Astrocyte (in vitro differentiated cells and primary cell): ENCODE results near the gene SULT2A1. TPM values are rescaled to one million over a fixed set of nuclear protein-coding genes. Genes with fewer than 3 reads are reported as not detected.
"Not testable (repeated sequence)": the region's sequence is repeated elsewhere in the genome, so short reads cannot be mapped to it uniquely, and the experiment has no call there.

ENCODE experiments used
- DNase-seq: peaks from one replicate; pipeline ENCODE4 v3.0.0-alpha.2; 2010; ENCODE audit warnings: low read depth
- FAIRE-seq: peaks from 2 replicates; lab custom pipeline; 2011; peaks lifted over from hg19 to GRCh38; lab: Jason Lieb, UNC
- H2AFZ ChIP-seq: 2 replicates; pipeline ENCODE4 v1.6.0; 2012; ENCODE audit warnings: low read depth, low read length, inconsistent platforms
- H3K27ac ChIP-seq: 2 replicates; pipeline ENCODE4 v1.5.1; 2011; ENCODE audit warnings: low read depth, low read length, inconsistent platforms
- H3K27me3 ChIP-seq: 2 replicates; pipeline ENCODE4 v1.6.0; 2011; ENCODE audit warnings: low read length, inconsistent platforms; ENCODE audit not compliant: insufficient read depth
- H3K36me3 ChIP-seq: 2 replicates; pipeline ENCODE4 v1.5.1; 2011; ENCODE audit warnings: low read length, inconsistent platforms; ENCODE audit not compliant: insufficient read depth
- H3K4me1 ChIP-seq: 2 replicates; pipeline ENCODE4 v1.5.1; 2011; ENCODE audit warnings: low read length, inconsistent platforms; ENCODE audit not compliant: insufficient read depth
- H3K4me2 ChIP-seq: 2 replicates; pipeline ENCODE4 v1.6.0; 2012; ENCODE audit warnings: low read length, inconsistent platforms
- H3K4me3 ChIP-seq: 2 replicates; pipeline ENCODE4 v1.5.1; 2011; ENCODE audit warnings: low read depth, mild to moderate bottlenecking, low read length, inconsistent platforms; ENCODE audit not compliant: insufficient read depth
- H3K79me2 ChIP-seq: 2 replicates; pipeline ENCODE4 v1.6.0; 2012; ENCODE audit warnings: mild to moderate bottlenecking, low read length, inconsistent platforms; ENCODE audit not compliant: insufficient read depth
- H3K9ac ChIP-seq: 2 replicates; pipeline ENCODE4 v1.6.0; 2012; ENCODE audit warnings: mild to moderate bottlenecking, low read length, inconsistent platforms
- H3K9me3 ChIP-seq: 2 replicates; pipeline ENCODE4 v1.5.1; 2012; ENCODE audit warnings: low read depth, mild to moderate bottlenecking, low read length, inconsistent platforms; ENCODE audit not compliant: insufficient read depth
- H4K20me1 ChIP-seq: 2 replicates; pipeline ENCODE4 v1.6.0; 2012; ENCODE audit warnings: low read length, inconsistent platforms; ENCODE audit not compliant: insufficient read depth
- H3K27ac Mint-ChIP-seq: one replicate; pipeline ENCODE4 v1.8.0; 2021; ENCODE audit warnings: mild to moderate bottlenecking, mixed read lengths; ENCODE audit not compliant: unreplicated experiment
- H3K27me3 Mint-ChIP-seq: one replicate; pipeline ENCODE4 v1.8.0; 2021; ENCODE audit warnings: low read depth, mixed read lengths; ENCODE audit not compliant: unreplicated experiment
- H3K36me3 Mint-ChIP-seq: one replicate; pipeline ENCODE4 v1.8.0; 2021; ENCODE audit warnings: low read depth, mixed read lengths; ENCODE audit not compliant: unreplicated experiment
- H3K4me1 Mint-ChIP-seq: one replicate; pipeline ENCODE4 v1.8.0; 2021; ENCODE audit warnings: low read depth, mixed read lengths; ENCODE audit not compliant: unreplicated experiment
- H3K4me3 Mint-ChIP-seq: one replicate; pipeline ENCODE4 v1.8.0; 2021; ENCODE audit warnings: mild to moderate bottlenecking, moderate library complexity, mixed read lengths; ENCODE audit not compliant: unreplicated experiment
- H3K9me3 Mint-ChIP-seq: one replicate; pipeline ENCODE4 v1.8.0; 2021; ENCODE audit warnings: mild to moderate bottlenecking, mixed read lengths; ENCODE audit not compliant: unreplicated experiment
- EZH2 ChIP-seq: IDR thresholded peaks from 2 replicates; pipeline ENCODE4 v1.6.1; 2012; ENCODE audit warnings: mild to moderate bottlenecking, low read length, inconsistent platforms; ENCODE audit not compliant: insufficient read depth
- total RNA-seq: library from RNA; stranded (reverse); gene quantifications from 2 replicates; pipeline ENCODE4 v1.2.1, GENCODE V29; 2021
- TF ChIP-seq, protein P1 (sequence below): IDR thresholded peaks from 2 replicates; pipeline ENCODE4 v1.5.1; 2011; ENCODE audit warnings: low read depth, mild to moderate bottlenecking, inconsistent platforms, low read length, moderate library complexity; ENCODE audit not compliant: insufficient read depth

Gene SULT2A1
- total RNA-seq, 1 donor from 2014 or later: not detected

DNA sequence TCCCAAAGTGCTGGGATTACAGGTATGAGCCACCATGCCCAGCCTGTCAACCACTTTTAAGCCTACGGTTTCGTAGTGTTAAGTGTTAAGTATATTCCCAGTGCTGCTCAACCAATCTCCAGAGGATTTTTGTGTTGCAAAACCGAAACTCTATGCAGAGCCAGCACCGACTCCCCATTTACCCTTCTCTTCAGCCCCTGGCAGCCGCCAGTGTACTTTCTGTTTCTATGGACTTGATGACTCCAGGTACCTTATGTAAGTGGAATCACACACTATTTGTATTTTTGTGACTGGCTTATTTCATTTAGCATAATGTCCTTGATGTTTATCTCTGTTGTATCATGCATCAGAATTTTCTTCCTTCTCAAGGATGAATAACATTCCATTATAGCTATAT lies 1.1 kb downstream of the SULT2A1 start:
- H3K36me3 ChIP-seq: no peaks in the 10 kb centered on the region
- H3K4me3 Mint-ChIP-seq: no peak overlapping the region
- no peak overlapping the region for H3K27ac ChIP-seq
- no peak overlapping the region for H3K4me3 ChIP-seq
- no peaks in the 10 kb centered on the region for H3K36me3 Mint-ChIP-seq
- H2AFZ ChIP-seq: no peak overlapping the region
- H3K4me1 ChIP-seq: no peaks in the 10 kb centered on the region
- H3K27me3 Mint-ChIP-seq: peaks cover 12% of the 10 kb centered on the region
- no peak overlapping the region for H3K9ac ChIP-seq
- H3K79me2 ChIP-seq: no peaks in the 10 kb centered on the region
- TF ChIP-seq, protein P1, sequence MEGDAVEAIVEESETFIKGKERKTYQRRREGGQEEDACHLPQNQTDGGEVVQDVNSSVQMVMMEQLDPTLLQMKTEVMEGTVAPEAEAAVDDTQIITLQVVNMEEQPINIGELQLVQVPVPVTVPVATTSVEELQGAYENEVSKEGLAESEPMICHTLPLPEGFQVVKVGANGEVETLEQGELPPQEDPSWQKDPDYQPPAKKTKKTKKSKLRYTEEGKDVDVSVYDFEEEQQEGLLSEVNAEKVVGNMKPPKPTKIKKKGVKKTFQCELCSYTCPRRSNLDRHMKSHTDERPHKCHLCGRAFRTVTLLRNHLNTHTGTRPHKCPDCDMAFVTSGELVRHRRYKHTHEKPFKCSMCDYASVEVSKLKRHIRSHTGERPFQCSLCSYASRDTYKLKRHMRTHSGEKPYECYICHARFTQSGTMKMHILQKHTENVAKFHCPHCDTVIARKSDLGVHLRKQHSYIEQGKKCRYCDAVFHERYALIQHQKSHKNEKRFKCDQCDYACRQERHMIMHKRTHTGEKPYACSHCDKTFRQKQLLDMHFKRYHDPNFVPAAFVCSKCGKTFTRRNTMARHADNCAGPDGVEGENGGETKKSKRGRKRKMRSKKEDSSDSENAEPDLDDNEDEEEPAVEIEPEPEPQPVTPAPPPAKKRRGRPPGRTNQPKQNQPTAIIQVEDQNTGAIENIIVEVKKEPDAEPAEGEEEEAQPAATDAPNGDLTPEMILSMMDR: no peak
- no peak for TF ChIP-seq EZH2
- no peak overlapping the region for H3K4me2 ChIP-seq
- DNase-seq: no peak
- H3K9me3 Mint-ChIP-seq: no peaks in the 10 kb centered on the region
- no peaks in the 10 kb centered on the region for H3K9me3 ChIP-seq
- H3K4me1 Mint-ChIP-seq: no peaks in the 10 kb centered on the region
- no peak for FAIRE-seq
- no peak overlapping the region for H3K27ac Mint-ChIP-seq
- H3K27me3 ChIP-seq: no peaks in the 10 kb centered on the region
- no peaks in the 10 kb centered on the region for H4K20me1 ChIP-seq

DNA sequence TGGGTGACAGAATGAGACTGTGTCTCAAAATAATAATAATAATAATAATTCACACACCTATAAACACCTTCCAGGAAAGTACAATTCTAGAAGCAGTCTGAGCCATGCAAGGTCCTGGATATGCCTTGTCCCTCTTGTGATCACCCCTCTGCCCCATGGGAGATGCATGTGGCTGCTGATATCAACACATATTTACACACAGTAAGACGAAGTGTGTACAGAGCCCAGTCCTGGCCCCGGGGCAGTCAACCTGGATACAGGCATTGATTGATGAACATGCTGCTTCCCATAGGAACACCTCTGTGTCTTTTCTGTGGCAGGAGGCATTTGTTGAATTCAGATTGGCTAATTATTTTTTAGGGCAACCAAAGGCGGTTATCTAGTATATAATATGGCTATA lies 3.2 kb downstream of the SULT2A1 start:
- no peak overlapping the region for H2AFZ ChIP-seq
- no peak for DNase-seq
- H3K79me2 ChIP-seq: no peaks in the 10 kb centered on the region
- no peak for TF ChIP-seq EZH2
- TF ChIP-seq, protein P1: no peak
- H3K27me3 Mint-ChIP-seq: peaks cover 13% of the 10 kb centered on the region
- no peaks in the 10 kb centered on the region for H3K4me1 Mint-ChIP-seq
- H3K36me3 ChIP-seq: no peaks in the 10 kb centered on the region
- no peak overlapping the region for H3K27ac Mint-ChIP-seq
- no peaks in the 10 kb centered on the region for H3K36me3 Mint-ChIP-seq
- H3K4me2 ChIP-seq: no peak overlapping the region
- no peaks in the 10 kb centered on the region for H3K27me3 ChIP-seq
- H3K4me3 Mint-ChIP-seq: no peak overlapping the region
- H3K9ac ChIP-seq: no peak overlapping the region
- H3K4me3 ChIP-seq: no peak overlapping the region
- H3K27ac ChIP-seq: no peak overlapping the region
- H3K9me3 ChIP-seq: no peaks in the 10 kb centered on the region
- FAIRE-seq: no peak
- H4K20me1 ChIP-seq: no peaks in the 10 kb centered on the region
- peaks cover 3% of the 10 kb centered on the region for H3K9me3 Mint-ChIP-seq
- H3K4me1 ChIP-seq: no peaks in the 10 kb centered on the region

DNA sequence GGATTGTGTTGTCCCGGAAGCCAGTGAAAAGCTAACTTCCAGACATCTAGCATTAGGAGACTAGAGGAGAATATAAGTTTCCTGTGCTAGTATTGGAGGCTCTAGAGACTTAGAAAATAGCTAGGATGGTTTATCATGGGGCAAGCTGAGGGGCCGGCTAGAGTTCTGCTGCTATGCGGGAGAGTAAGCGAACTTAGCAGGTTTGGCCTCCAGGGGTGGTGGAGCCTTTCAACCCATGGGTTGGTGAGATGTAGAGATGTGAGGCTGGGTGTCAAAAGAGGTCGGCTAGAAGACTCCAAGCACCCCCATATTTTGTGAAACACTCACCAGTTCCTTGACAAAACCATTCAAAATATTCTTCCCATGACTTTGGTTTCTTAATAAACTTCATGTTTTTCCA lies 4.4 kb downstream of the SULT2A1 start:
- no peak overlapping the region for H2AFZ ChIP-seq
- H3K9ac ChIP-seq: no peak overlapping the region
- H4K20me1 ChIP-seq: no peaks in the 10 kb centered on the region
- Mint-ChIP-seq H3K4me1 (no peaks in the 10 kb centered on the region), H3K9me3 (peaks cover 3% of the 10 kb centered on the region), H3K27ac (no peak overlapping the region), H3K4me3 (no peak overlapping the region), H3K36me3 (no peaks in the 10 kb centered on the region), H3K27me3 (peaks cover 15% of the 10 kb centered on the region)
- H3K9me3 ChIP-seq: no peaks in the 10 kb centered on the region
- H3K79me2 ChIP-seq: no peaks in the 10 kb centered on the region
- H3K36me3 ChIP-seq: no peaks in the 10 kb centered on the region
- H3K4me3 ChIP-seq: no peak overlapping the region
- no peak for DNase-seq
- H3K4me1 ChIP-seq: no peaks in the 10 kb centered on the region
- H3K27ac ChIP-seq: no peak overlapping the region
- H3K27me3 ChIP-seq: no peaks in the 10 kb centered on the region
- no peak overlapping the region for H3K4me2 ChIP-seq
- no peak for TF ChIP-seq EZH2
- TF ChIP-seq, protein P1: no peak
- no peak for FAIRE-seq

DNA sequence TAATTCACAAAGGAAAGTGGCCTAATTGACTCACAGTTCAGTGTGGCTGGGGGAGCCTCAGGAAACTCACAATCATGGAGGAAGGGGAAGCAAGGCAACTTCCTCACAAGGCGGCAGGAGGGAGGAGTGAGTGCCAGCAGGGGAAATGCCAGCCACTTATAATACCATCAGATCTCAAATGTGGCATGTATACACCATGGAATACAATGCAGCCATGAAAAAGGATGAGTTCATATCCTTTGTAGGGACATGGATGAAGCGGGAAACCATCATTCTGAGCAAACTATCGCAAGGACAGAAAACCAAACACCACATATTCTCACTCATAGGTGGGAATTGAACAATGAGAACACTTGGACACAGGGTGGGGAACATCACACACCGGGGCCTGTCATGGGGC lies 6.7 kb downstream of the SULT2A1 start:
- H3K79me2 ChIP-seq, H3K4me2 ChIP-seq, DNase-seq, H4K20me1 ChIP-seq, FAIRE-seq, H3K27ac ChIP-seq, H3K36me3 ChIP-seq, H3K4me3 Mint-ChIP-seq, H3K27ac Mint-ChIP-seq, H3K36me3 Mint-ChIP-seq, H3K27me3 ChIP-seq, H3K4me1 Mint-ChIP-seq, H3K9me3 ChIP-seq, H3K9ac ChIP-seq, H3K4me3 ChIP-seq, H3K4me1 ChIP-seq, H3K9me3 Mint-ChIP-seq, H2AFZ ChIP-seq: not testable (repeated sequence)
- H3K27me3 Mint-ChIP-seq: peaks cover 12% of the 10 kb centered on the region
